Epithelial cell of proximal tubule (primary cell): ENCODE results near the gene PABPC1L. TPM values are rescaled to one million over a fixed set of nuclear protein-coding genes. Genes with fewer than 3 reads are reported as not detected.

Source experiments
- DNase-seq: peaks from one replicate; pipeline ENCODE4 v3.0.0-alpha.2; 2011; ENCODE audit warnings: low read depth
- H3K4me3 ChIP-seq: 2 replicates; pipeline ENCODE4 v1.5.1; 2011; ENCODE audit warnings: low read depth, mild to moderate bottlenecking, low read length
- total RNA-seq: library from RNA; depleted of rRNA; stranded (reverse); fragments of >200 nt; gene quantifications from 2 replicates; pipeline ENCODE4 v1.2.3, GENCODE V29; 2015
- TF ChIP-seq, protein P1 (sequence below): conservative IDR thresholded peaks from 2 replicates; pipeline ENCODE4 v1.5.1; 2012; ENCODE audit warnings: low read depth, mild to moderate bottlenecking, low read length

Gene PABPC1L
- total RNA-seq, 1 donor from 2014 or later, result 9.2 TPM

DNA sequence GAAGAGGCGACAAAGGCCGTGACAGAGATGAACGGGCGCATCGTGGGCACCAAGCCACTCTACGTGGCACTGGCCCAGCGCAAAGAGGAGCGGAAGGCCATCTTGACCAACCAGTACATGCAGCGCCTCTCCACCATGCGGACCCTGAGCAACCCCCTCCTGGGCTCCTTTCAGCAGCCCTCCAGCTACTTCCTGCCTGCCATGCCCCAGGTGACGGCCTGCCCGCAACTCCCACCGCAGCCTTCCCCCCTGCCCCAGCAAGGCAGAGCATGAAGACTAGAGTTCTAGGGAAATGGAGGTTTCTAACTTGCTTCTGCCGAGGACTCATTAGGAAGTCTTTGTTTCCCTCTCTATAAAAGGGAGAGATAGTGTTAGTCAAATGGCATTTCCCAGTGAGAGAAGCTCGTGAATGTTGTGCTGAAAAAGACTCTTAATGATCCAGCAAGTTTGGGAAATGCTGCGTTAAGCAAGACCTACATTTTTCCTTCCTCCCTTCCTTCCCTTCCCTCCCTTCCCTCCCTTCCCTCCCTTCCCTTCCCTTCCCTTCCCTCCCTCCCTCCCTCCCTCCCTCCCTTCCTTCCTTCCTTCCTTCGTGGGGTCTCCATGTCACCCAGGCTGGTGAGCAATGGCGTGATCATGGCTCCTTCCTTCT lies 20.8 kb downstream of the PABPC1L start:
- TF ChIP-seq, protein P1, sequence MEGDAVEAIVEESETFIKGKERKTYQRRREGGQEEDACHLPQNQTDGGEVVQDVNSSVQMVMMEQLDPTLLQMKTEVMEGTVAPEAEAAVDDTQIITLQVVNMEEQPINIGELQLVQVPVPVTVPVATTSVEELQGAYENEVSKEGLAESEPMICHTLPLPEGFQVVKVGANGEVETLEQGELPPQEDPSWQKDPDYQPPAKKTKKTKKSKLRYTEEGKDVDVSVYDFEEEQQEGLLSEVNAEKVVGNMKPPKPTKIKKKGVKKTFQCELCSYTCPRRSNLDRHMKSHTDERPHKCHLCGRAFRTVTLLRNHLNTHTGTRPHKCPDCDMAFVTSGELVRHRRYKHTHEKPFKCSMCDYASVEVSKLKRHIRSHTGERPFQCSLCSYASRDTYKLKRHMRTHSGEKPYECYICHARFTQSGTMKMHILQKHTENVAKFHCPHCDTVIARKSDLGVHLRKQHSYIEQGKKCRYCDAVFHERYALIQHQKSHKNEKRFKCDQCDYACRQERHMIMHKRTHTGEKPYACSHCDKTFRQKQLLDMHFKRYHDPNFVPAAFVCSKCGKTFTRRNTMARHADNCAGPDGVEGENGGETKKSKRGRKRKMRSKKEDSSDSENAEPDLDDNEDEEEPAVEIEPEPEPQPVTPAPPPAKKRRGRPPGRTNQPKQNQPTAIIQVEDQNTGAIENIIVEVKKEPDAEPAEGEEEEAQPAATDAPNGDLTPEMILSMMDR, result no peak
- no peak overlapping the region for H3K4me3 ChIP-seq
- no peak for DNase-seq

DNA sequence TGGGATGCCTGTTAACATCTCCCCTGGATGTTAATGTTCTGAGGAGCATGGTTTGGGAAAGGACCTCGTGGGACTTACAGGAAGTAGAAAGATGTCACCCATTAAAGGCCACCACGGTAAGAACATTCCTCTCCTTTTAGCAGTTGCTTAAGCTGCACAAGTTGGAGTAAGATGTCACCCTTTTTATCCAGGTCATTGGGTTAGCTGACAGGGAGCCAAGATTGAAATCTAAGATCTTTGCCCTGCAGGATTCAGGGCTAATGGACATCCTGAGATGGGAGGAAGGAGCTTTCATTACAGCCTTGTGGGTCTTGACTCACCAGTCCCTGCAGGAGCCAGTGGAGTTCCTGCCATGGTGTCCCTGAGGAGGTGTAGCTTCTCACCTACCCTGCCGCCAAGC lies 22.1 kb downstream of the PABPC1L start:
- no peak for DNase-seq
- H3K4me3 ChIP-seq, result no peak overlapping the region
- TF ChIP-seq, protein P1, result no peak

DNA sequence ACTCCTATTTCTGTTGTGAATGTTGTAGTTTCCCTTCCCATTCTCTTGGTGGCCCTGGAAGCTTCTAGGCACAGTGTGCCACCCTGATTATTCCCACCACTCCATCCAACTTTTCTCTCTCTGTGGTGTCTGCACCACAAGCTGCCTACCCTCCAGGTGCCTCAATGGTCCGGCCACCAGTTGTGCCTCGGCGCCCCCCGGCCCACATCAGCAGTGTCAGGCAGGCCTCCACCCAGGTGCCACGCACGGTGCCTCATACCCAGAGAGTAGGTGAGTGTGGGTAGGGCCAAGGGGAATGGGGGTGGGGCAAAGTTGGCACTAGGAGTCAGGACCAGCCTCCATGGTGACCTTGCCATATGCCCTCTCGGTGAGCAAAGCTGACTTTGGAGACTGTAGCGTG lies 23.1 kb downstream of the PABPC1L start:
- no peak overlapping the region for H3K4me3 ChIP-seq
- TF ChIP-seq, protein P1, result no peak

DNA sequence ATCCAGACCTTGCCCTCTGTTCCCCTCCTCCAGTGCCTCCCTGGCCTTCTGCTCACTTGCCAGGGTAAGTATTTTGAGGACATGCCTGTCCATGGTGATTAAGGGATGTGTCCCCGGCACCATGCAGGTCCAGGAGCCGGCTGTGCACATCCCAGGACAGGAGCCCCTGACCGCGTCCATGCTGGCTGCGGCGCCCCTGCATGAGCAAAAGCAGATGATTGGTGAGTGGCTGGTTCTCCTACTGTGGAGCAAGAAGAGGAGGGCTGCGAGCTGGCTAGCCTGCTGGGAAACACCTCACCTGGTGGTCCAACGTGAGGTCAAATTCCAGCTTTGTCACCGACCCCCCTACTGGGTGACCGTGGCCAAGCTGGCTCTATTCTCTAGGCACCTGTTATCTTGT lies 26.6 kb downstream of the PABPC1L start:
- DNase-seq, result no peak
- TF ChIP-seq, protein P1, result no peak

More for the DNA sequence above, 23.1 kb downstream of the PABPC1L start:
- DNase-seq, result no peak

DNA sequence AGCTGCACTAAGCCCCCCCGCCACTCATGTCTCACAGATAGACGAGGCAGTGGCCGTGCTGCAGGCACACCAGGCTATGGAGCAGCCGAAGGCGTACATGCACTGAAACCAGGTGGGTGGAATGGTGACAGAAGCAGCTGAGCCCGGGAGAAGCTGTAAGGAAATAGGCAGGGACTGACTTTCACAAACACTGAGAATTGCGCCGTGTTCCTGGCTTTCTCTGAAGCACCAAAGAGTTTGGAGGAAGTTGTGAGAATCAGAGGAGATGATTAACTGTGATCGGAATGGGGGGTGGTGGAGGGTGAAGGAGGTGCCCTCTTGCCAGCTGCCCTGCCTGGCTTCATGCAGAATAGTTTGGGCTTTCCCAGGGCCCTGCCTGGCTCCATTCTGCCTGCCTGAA lies 28.8 kb downstream of the PABPC1L start:
- TF ChIP-seq, protein P1, result no peak
- H3K4me3 ChIP-seq, result no peak overlapping the region
- no peak for DNase-seq

More for the DNA sequence above, 26.6 kb downstream of the PABPC1L start:
- H3K4me3 ChIP-seq, result no peak overlapping the region

DNA sequence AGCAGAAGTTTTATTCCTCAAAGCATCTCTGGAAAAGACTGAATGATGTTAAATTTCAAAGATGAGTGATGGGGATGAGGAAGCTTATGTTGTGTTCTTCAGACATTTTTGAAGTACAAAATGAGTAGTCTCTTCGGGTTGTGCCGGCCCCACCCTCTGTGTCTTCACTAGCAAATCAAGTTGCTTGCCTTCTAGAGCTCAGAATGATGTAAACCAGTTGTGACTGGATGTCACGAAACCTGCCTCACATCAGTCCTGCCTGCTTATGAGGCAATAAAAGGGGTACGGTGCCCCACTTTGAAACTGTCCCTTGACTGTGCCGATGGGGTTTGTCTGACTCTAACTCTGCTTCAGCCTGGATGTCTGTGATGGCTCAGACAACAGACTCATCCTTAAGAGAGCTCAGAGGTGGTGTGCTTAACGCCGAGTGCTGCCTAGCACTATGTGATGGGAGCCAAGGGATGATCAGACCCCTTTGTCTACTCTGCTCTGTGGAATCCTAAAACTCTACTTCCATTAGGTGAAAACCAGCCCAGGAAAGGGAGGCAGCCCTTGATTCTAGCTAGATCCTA lies 31.3 kb downstream of the PABPC1L start:
- DNase-seq, result no peak
- TF ChIP-seq, protein P1, result no peak

More for the DNA sequence above, 31.3 kb downstream of the PABPC1L start:
- no peak overlapping the region for H3K4me3 ChIP-seq
